Activated CD8-positive, alpha-beta T cell treated with anti-CD3 and anti-CD28 coated beads for 36 hours (primary cell): ENCODE measurements around the gene NMBR. TPM values are rescaled to one million over a fixed set of nuclear protein-coding genes. Genes with fewer than 3 reads are reported as not detected.

Source experiments
- ATAC-seq: fragments of 200-7000 bp; cut with Tn5 transposase; one replicate; pipeline ENCODE4 v1.10.0; 2021; ENCODE audit warnings: mild to moderate bottlenecking, moderate library complexity
- CTCF ChIA-PET: fragments of 350-600 bp; sonication (Branson Sonifier 250); formaldehyde crosslinking; loops from one replicate; lab custom pipeline; 2021; ENCODE audit warnings: antibody characterized with exemption; lab: Charles Lee
- POLR2A ChIA-PET: fragments of 350-600 bp; sonication (Branson Sonifier 250); formaldehyde crosslinking; loops from one replicate; lab custom pipeline; 2021; ENCODE audit warnings: antibody characterized with exemption; lab: Charles Lee
- DNase-seq: peaks from one replicate; pipeline ENCODE4 v3.0.0-alpha.2; 2020
- H3K27ac Mint-ChIP-seq: one replicate; pipeline ENCODE4 v1.8.0; 2021; ENCODE audit warnings: mild to moderate bottlenecking, mixed read lengths
- H3K27me3 Mint-ChIP-seq: one replicate; pipeline ENCODE4 v1.8.0; 2021; ENCODE audit warnings: mixed read lengths
- H3K36me3 Mint-ChIP-seq: one replicate; pipeline ENCODE4 v1.8.0; 2021; ENCODE audit warnings: low read depth, mixed read lengths
- H3K4me1 Mint-ChIP-seq: one replicate; pipeline ENCODE4 v1.8.0; 2021; ENCODE audit warnings: low read depth, mixed read lengths
- H3K4me3 Mint-ChIP-seq: one replicate; pipeline ENCODE4 v1.8.0; 2021; ENCODE audit warnings: mild to moderate bottlenecking, moderate library complexity, mixed read lengths
- H3K9me3 Mint-ChIP-seq: one replicate; pipeline ENCODE4 v1.8.0; 2021; ENCODE audit warnings: mixed read lengths
- intact Hi-C: fragments of 100-400 bp; cut with micrococcal nuclease; formaldehyde crosslinking; loops from one replicate; pipeline ENCODE4 v1.10.0; 2022
- total RNA-seq, 2 experiments: library from RNA; stranded (reverse); gene quantifications; one replicate each; pipeline ENCODE4 v1.2.3, GENCODE V29; 2021
- TF ChIP-seq, protein P1 (sequence below): fragments of 200-600 bp; IDR thresholded peaks from one replicate; pipeline ENCODE4 v1.8.0; 2022; ENCODE audit warnings: antibody characterized with exemption, mild to moderate bottlenecking

Gene NMBR
- total RNA-seq, 2 experiments from 2014 or later = not detected

DNA sequence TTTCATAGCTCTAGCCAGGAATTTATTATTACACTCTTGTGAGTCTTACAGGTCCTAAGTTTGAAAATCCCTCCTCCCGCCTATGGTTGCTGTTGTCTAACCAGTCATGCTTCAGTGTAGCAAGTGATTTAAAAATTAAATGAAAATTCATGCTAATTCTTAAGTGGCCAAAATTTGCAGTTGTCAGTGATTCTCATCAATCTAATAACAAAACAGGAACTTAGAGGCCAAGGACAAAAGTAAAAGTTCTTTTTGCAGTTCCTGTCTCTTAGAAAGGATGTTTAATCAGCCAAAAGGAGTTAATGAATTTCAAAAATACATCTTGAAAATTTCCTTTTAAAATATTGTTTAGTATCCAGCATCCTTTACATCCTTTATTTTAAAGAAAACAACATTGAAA is 36.4 kb upstream of the NMBR start:
- CTCF ChIA-PET = interaction anchor here (1.0 to 1.5 kb wide), 3 partner anchors 19 to 27 kb away, joined by 3 to 8 read pairs (median 5); no protein-coding TSS in a partner anchor
- H3K27me3 Mint-ChIP-seq = no peaks in the 10 kb centered on the region

DNA sequence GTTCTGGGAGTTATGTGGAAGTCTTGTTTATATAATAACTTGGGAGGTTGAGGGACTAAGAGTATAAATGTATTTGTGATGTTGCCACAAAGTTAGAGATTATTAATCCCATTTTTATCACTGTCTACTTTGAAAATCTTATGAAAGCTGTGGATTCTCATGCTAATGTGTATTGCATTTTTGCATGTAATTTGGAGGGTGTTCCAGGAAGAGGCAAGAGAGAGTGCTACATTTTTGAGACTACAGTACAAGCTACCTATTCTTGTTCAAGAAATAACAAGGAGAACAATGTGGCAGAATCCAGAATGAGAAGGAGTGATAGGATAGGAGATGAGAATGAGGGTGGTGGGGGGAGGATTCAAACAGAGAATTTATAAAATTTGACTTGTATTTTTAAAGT is 35.1 kb upstream of the NMBR start:
- H3K4me1 Mint-ChIP-seq = peaks cover 4% of the 10 kb centered on the region
- H3K36me3 Mint-ChIP-seq = peaks cover 23% of the 10 kb centered on the region
- no peaks in the 10 kb centered on the region for H3K27me3 Mint-ChIP-seq
- H3K9me3 Mint-ChIP-seq = peaks cover 8% of the 10 kb centered on the region
- ChIA-PET POLR2A (no interaction called here), CTCF (interaction anchor here (1.4 to 1.5 kb wide), 2 partner anchors 25 kb away, joined by 3 to 8 read pairs; no protein-coding TSS in a partner anchor)
- TF ChIP-seq, protein P1, sequence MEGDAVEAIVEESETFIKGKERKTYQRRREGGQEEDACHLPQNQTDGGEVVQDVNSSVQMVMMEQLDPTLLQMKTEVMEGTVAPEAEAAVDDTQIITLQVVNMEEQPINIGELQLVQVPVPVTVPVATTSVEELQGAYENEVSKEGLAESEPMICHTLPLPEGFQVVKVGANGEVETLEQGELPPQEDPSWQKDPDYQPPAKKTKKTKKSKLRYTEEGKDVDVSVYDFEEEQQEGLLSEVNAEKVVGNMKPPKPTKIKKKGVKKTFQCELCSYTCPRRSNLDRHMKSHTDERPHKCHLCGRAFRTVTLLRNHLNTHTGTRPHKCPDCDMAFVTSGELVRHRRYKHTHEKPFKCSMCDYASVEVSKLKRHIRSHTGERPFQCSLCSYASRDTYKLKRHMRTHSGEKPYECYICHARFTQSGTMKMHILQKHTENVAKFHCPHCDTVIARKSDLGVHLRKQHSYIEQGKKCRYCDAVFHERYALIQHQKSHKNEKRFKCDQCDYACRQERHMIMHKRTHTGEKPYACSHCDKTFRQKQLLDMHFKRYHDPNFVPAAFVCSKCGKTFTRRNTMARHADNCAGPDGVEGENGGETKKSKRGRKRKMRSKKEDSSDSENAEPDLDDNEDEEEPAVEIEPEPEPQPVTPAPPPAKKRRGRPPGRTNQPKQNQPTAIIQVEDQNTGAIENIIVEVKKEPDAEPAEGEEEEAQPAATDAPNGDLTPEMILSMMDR = no peak
- ATAC-seq (no peak), DNase-seq (no peak)
- H3K4me3 Mint-ChIP-seq = no peak overlapping the region
- H3K27ac Mint-ChIP-seq = no peak overlapping the region
- intact Hi-C loops = no loop called here

More for the DNA sequence above, 36.4 kb upstream of the NMBR start:
- intact Hi-C loops = no loop called here
- H3K36me3 Mint-ChIP-seq = peaks cover 9% of the 10 kb centered on the region
- POLR2A ChIA-PET = no interaction called here
- H3K27ac Mint-ChIP-seq = no peak overlapping the region
- no peak for ATAC-seq
- TF ChIP-seq, protein P1 = no peak
- no peak for DNase-seq
- no peaks in the 10 kb centered on the region for H3K9me3 Mint-ChIP-seq
- peaks cover 4% of the 10 kb centered on the region for H3K4me1 Mint-ChIP-seq
- no peak overlapping the region for H3K4me3 Mint-ChIP-seq

DNA sequence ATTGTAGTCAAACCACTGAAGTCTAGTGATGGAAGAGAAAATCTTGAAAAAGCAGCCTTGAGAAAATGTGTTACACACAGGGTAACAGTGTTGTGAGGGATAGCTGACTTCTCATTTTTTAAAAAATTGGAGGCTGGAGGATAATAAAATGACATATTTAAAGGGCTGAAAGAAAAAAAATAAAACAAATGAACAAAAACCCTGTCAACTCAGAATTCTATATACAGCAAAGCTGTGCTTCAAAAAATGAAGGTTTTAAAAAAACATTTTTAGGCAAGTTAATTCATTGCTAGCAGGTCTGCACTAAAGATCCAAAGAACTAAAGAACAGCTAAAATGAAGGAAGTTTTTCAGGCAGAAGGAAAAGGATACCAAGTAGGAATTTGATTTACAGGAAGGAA is 31.2 kb upstream of the NMBR start:
- intact Hi-C loops = no loop called here
- H3K4me1 Mint-ChIP-seq = no peaks in the 10 kb centered on the region
- TF ChIP-seq, protein P1 = no peak
- H3K27me3 Mint-ChIP-seq = no peaks in the 10 kb centered on the region
- no peak overlapping the region for H3K27ac Mint-ChIP-seq
- peaks cover 50% of the 10 kb centered on the region for H3K36me3 Mint-ChIP-seq
- no peak overlapping the region for H3K4me3 Mint-ChIP-seq
- POLR2A ChIA-PET = no interaction called here
- H3K9me3 Mint-ChIP-seq = peaks cover 12% of the 10 kb centered on the region
- no peak for DNase-seq
- ATAC-seq = no peak
- CTCF ChIA-PET = interaction anchor here (1.0 to 1.5 kb wide), 5 partner anchors 8 to 54 kb away, joined by 3 to 6 read pairs (median 4); no protein-coding TSS in a partner anchor

DNA sequence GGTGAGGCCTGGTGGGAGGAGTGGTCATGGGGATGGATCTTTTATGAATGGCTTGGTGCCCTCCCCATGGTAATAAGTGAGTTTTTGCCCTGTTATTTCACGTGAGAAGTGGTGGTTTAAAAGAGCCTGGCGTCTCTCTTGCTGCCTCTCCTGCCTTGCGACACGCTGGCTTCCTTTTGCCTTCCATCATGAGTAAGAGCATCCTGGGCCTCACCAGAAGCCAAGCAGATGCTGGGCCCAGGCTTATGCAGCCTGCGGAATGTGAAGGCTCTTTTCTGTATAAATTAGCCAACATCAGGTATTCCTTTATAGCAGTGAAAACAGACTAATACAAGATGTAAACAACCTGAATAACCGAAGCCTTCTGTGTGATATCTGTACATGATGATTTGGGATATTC is 27.8 kb upstream of the NMBR start:
- Mint-ChIP-seq H3K36me3 (peaks cover 60% of the 10 kb centered on the region), H3K4me1 (no peaks in the 10 kb centered on the region), H3K27ac (no peak overlapping the region), H3K9me3 (peaks cover 12% of the 10 kb centered on the region), H3K27me3 (no peaks in the 10 kb centered on the region), H3K4me3 (no peak overlapping the region)
- CTCF ChIA-PET = interaction anchor here (2.1 kb wide), 1 partner anchor 18 kb away, joined by 7 read pairs; no protein-coding TSS in a partner anchor
- DNase-seq (no peak), ATAC-seq (no peak)
- POLR2A ChIA-PET = no interaction called here
- intact Hi-C loops = no loop called here
- TF ChIP-seq, protein P1 = no peak

DNA sequence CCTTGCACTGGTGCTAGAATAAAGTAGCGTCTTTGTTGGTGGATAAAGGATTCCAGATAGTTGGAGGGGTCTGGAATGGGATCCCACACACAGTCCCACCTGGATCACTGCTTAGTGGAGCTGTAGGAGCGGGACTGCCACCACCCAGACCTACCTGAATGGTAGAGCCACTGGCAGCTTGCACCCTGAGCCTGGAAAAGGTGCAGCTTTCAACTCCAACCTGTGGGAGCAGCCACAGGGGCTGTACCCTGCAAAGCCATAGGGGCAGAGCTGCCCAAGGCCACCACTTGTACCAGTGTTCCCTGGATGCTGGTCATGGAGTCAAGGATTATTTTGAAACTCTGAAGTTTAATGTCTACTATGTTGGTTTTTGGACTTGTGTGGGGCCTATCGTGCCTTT is 27.1 kb upstream of the NMBR start:
- no peaks in the 10 kb centered on the region for H3K4me1 Mint-ChIP-seq
- ChIA-PET CTCF (interaction anchor here (1.3 kb wide), 1 partner anchor 34 kb away, joined by 3 read pairs; no protein-coding TSS in a partner anchor), POLR2A (interaction anchor here (0.7 kb wide), 1 partner anchor 927 kb away, joined by 3 read pairs; no protein-coding TSS in a partner anchor)
- peaks cover 61% of the 10 kb centered on the region for H3K36me3 Mint-ChIP-seq
- no peak overlapping the region for H3K27ac Mint-ChIP-seq
- peaks cover 12% of the 10 kb centered on the region for H3K9me3 Mint-ChIP-seq
- no peak overlapping the region for H3K4me3 Mint-ChIP-seq
- TF ChIP-seq, protein P1 = no peak
- intact Hi-C loops = no loop called here
- no peak for ATAC-seq
- no peaks in the 10 kb centered on the region for H3K27me3 Mint-ChIP-seq
- DNase-seq = no peak
